ENCODE results near the gene ATP5F1E. TPM values are rescaled to one million over a fixed set of nuclear protein-coding genes. Genes with fewer than 3 reads are reported as not detected.

The ATP5F1E gene
- total RNA-seq, 2 donors from 2014 or later: 41.3 to 42.0 TPM

DNA sequence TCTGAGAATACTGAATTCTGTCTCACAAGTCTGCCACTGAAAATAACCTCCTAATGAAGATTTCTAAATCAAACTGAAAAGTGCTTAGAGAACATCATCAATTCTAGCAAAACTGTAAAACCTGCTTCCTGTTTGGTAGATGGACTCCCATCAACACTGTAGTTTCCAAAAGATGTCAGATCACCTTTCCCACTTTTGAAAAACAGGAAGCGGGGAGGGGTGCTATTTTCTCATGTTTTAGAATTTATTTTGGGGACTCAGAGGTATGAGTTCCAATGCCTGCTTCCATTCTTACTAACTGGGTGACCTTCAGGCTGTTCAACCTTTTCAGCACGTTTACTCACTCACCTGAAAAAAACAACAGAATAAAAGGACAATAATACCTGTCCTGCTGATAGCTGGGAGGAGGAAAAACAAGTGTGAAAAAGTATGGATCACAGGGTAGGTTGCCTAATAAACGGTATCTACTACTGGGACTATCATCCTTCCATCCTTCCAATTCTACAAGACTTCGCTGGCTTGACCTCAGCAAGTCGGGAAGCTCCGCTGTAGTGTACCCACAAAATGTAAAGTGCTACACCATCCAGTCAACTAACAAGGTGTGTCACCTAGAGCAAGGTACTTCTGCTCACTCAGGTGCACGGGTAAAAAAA lies 1.1 kb downstream of the ATP5F1E start:
- H3K27me3 ChIP-seq: no peaks in the 10 kb centered on the region
- TF ChIP-seq, protein P1, sequence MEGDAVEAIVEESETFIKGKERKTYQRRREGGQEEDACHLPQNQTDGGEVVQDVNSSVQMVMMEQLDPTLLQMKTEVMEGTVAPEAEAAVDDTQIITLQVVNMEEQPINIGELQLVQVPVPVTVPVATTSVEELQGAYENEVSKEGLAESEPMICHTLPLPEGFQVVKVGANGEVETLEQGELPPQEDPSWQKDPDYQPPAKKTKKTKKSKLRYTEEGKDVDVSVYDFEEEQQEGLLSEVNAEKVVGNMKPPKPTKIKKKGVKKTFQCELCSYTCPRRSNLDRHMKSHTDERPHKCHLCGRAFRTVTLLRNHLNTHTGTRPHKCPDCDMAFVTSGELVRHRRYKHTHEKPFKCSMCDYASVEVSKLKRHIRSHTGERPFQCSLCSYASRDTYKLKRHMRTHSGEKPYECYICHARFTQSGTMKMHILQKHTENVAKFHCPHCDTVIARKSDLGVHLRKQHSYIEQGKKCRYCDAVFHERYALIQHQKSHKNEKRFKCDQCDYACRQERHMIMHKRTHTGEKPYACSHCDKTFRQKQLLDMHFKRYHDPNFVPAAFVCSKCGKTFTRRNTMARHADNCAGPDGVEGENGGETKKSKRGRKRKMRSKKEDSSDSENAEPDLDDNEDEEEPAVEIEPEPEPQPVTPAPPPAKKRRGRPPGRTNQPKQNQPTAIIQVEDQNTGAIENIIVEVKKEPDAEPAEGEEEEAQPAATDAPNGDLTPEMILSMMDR (IDR thresholded peaks at IDR 0.05): no peak
- H3K36me3 ChIP-seq: peaks cover 35% of the 10 kb centered on the region
- DNase-seq (ENCODE audit: low spot score): no peak
- no peaks in the 10 kb centered on the region for H3K9me3 ChIP-seq
- peak overlapping the region; percentile 65 to 69 for H3K4me3 ChIP-seq
- peak overlapping the region in 1 of 2 donors; percentile 89 for H3K27ac ChIP-seq
- peaks cover 0 to 53% of the 10 kb centered on the region in 2 donors for H3K4me1 ChIP-seq

- TF ChIP-seq, protein P1 (IDR thresholded peaks at IDR 0.05): no peak
- no peak overlapping the region for H3K4me3 ChIP-seq
- H3K9me3 ChIP-seq: no peaks in the 10 kb centered on the region
- DNase-seq (ENCODE audit: low spot score): no peak
- H3K36me3 ChIP-seq: peaks cover 40% of the 10 kb centered on the region
- H3K4me1 ChIP-seq: peaks cover 0 to 60% of the 10 kb centered on the region in 2 donors
- no peak overlapping the region for H3K27ac ChIP-seq
- no peaks in the 10 kb centered on the region for H3K27me3 ChIP-seq
Observed at GRCh38 chr20:59028812-59029211, 3.3 kb downstream of the ATP5F1E start.

DNA sequence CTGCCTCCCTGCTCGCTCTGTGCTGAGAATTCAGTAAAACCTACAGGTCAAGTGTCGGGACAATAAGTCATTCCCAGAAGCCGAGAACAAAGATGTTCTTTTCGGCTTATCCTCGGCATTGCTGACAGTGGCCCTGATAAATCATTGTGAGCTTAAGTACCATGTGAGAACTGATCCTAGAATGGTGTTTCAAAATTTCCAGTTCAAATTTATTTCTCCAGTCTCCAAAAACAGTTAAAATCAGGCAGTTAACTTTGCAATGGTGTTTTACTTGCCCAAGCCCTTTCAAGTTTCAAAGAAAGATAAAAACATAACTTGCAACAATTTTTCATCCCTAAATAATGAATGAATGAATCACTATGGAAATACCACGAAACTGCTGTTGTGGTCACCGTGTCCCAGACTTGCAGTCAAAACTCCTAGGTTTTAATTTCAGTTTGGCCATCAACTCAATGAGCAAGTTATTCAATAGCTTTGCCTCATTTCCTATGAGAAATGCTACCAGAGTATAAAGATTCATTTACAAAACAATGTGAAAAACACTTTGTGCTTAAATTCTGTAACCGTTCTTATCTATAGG lies 4.3 kb downstream of the ATP5F1E start:
- no peaks in the 10 kb centered on the region for H3K9me3 ChIP-seq
- no peak overlapping the region for H3K4me3 ChIP-seq
- H3K27ac ChIP-seq: no peak overlapping the region
- no peak for DNase-seq (ENCODE audit: low spot score)
- TF ChIP-seq, protein P1 (IDR thresholded peaks at IDR 0.05): no peak
- H3K4me1 ChIP-seq: peaks cover 0 to 58% of the 10 kb centered on the region in 2 donors
- H3K36me3 ChIP-seq: peaks cover 43% of the 10 kb centered on the region
- H3K27me3 ChIP-seq: no peaks in the 10 kb centered on the region

DNA sequence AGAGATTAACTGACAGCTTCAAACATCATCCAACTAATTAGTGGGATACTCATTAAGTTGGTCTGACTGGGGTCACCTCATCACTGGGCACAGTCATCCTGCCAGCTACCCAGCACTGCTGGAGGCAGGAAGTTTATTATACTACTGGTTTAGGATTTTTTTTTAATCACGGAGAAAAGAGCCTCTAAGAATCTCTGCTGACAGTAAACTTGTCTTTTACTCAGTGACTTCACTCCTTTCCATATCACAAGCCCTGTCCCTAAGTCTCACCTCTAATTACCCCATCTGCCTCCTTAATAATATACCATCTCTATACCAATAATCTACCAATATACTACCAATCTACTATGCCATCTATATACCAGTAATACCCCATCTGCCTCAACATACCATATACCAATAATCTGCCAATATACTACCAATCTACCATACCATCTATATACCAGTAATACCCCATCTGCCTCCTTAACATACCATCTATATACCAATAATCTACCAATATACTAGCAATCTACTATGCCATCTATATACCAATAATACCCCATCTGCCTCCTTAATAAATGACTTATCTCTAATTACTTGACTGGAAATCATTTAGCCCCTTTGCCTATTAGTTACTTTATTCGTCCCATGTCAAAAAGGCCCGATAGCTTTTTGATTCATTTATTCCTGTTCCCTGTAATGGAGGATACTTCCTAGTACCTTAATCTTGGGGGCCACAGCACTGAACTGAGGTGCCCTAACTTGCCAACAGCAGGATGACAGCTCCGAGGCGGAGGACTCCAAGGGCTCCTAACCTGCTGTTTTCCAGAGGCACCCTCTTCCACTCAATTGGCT lies 5.0 kb downstream of the ATP5F1E start:
- Histone ChIP-seq H3K9me3 (no peaks in the 10 kb centered on the region), H3K27ac (no peak overlapping the region), H3K27me3 (no peaks in the 10 kb centered on the region), H3K4me1 (peaks cover 0 to 56% of the 10 kb centered on the region in 2 donors), H3K36me3 (peaks cover 48% of the 10 kb centered on the region), H3K4me3 (no peak overlapping the region)
- no peak for DNase-seq (ENCODE audit: low spot score)
- TF ChIP-seq, protein P1 (IDR thresholded peaks at IDR 0.05): no peak

GRCh38 chr20:59025511-59025910 lies 6.6 kb downstream of the ATP5F1E start:
- Histone ChIP-seq H3K36me3 (peaks cover 48% of the 10 kb centered on the region), H3K27me3 (no peaks in the 10 kb centered on the region), H3K27ac (no peak overlapping the region), H3K4me3 (no peak overlapping the region), H3K4me1 (peaks cover 0 to 52% of the 10 kb centered on the region in 2 donors), H3K9me3 (no peaks in the 10 kb centered on the region)
- TF ChIP-seq, protein P1 (IDR thresholded peaks at IDR 0.05): no peak
- DNase-seq (ENCODE audit: low spot score): no peak
